Panc1 (cell line): ENCODE data around the gene GRAMD1B.

Experiments used
- POLR2AphosphoS5 ChIP-seq: IDR thresholded peaks from 2 replicates; pipeline ENCODE4 v1.6.1; 2012; ENCODE audit warnings: mild to moderate bottlenecking, low read depth, low read length, moderate library complexity
- TF ChIP-seq, protein P1 (sequence below): fragments of 450-650 bp; IDR thresholded peaks from 2 replicates; pipeline ENCODE4 v1.5.1; 2017; ENCODE audit warnings: mild to moderate bottlenecking
- TF ChIP-seq, protein P2 (sequence below), 2 experiments: IDR thresholded peaks; 2 replicates each; pipeline ENCODE4 v1.6.1; 2011 to 2012; ENCODE audit warnings: low read depth in 2 of 2, control low read depth in 1 of 2, low read length in 1 of 2, mild to moderate bottlenecking in 1 of 2, moderate library complexity in 1 of 2; ENCODE audit not compliant: insufficient read depth in 1 of 2

DNA sequence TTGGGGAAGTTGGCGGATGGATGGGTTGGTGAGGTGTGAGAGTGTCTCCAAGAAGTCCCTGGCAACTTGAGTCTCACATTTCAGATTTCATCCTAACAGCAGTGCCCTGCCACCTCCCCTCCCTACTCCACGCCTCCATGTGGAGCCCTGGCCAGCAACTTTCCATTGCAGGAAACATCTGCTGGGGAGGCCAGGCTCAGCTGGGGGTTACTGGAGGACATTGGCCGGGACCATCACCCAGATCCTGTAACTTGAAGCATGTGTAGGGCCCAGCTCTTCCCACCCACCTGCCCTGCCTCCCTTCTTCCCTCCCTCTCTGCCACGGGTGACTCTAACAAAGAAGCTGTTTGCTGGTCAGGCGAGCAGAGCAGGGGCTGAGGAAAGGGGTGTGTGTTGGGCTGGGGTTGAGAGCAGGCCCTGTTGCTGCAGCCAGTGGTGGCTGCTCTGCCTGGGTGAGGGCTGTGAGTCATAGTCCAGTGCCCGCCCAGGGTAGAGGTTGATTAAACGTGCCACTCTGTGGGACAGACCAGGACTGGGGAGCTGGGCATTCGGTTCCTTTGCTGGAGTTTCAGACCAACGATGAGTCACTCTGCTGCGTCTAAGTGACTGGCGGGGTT, 160.3 kb downstream of the GRAMD1B start:
- TF ChIP-seq, protein P1, sequence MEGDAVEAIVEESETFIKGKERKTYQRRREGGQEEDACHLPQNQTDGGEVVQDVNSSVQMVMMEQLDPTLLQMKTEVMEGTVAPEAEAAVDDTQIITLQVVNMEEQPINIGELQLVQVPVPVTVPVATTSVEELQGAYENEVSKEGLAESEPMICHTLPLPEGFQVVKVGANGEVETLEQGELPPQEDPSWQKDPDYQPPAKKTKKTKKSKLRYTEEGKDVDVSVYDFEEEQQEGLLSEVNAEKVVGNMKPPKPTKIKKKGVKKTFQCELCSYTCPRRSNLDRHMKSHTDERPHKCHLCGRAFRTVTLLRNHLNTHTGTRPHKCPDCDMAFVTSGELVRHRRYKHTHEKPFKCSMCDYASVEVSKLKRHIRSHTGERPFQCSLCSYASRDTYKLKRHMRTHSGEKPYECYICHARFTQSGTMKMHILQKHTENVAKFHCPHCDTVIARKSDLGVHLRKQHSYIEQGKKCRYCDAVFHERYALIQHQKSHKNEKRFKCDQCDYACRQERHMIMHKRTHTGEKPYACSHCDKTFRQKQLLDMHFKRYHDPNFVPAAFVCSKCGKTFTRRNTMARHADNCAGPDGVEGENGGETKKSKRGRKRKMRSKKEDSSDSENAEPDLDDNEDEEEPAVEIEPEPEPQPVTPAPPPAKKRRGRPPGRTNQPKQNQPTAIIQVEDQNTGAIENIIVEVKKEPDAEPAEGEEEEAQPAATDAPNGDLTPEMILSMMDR, result no peak
- no peak for TF ChIP-seq POLR2AphosphoS5
- TF ChIP-seq, protein P2, sequence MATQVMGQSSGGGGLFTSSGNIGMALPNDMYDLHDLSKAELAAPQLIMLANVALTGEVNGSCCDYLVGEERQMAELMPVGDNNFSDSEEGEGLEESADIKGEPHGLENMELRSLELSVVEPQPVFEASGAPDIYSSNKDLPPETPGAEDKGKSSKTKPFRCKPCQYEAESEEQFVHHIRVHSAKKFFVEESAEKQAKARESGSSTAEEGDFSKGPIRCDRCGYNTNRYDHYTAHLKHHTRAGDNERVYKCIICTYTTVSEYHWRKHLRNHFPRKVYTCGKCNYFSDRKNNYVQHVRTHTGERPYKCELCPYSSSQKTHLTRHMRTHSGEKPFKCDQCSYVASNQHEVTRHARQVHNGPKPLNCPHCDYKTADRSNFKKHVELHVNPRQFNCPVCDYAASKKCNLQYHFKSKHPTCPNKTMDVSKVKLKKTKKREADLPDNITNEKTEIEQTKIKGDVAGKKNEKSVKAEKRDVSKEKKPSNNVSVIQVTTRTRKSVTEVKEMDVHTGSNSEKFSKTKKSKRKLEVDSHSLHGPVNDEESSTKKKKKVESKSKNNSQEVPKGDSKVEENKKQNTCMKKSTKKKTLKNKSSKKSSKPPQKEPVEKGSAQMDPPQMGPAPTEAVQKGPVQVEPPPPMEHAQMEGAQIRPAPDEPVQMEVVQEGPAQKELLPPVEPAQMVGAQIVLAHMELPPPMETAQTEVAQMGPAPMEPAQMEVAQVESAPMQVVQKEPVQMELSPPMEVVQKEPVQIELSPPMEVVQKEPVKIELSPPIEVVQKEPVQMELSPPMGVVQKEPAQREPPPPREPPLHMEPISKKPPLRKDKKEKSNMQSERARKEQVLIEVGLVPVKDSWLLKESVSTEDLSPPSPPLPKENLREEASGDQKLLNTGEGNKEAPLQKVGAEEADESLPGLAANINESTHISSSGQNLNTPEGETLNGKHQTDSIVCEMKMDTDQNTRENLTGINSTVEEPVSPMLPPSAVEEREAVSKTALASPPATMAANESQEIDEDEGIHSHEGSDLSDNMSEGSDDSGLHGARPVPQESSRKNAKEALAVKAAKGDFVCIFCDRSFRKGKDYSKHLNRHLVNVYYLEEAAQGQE (IDR thresholded peaks at IDR 0.05; ENCODE audit: insufficient read depth in 1 of 2, low read depth in 2 of 2, low read length in 1 of 2), result no peak
